HG02588 (cell line): ENCODE results near the gene TUBGCP6.
A peak's percentile ranks its signal among the peaks of the same experiment; 100 is the strongest.

Experiments
- ATAC-seq: cut with Tn5 transposase; IDR thresholded peaks from one replicate; pipeline ENCODE4 v1.9.1; 2021; ENCODE audit warnings: mild to moderate bottlenecking, moderate library complexity; ENCODE audit not compliant: unreplicated experiment

Gene TUBGCP6

DNA sequence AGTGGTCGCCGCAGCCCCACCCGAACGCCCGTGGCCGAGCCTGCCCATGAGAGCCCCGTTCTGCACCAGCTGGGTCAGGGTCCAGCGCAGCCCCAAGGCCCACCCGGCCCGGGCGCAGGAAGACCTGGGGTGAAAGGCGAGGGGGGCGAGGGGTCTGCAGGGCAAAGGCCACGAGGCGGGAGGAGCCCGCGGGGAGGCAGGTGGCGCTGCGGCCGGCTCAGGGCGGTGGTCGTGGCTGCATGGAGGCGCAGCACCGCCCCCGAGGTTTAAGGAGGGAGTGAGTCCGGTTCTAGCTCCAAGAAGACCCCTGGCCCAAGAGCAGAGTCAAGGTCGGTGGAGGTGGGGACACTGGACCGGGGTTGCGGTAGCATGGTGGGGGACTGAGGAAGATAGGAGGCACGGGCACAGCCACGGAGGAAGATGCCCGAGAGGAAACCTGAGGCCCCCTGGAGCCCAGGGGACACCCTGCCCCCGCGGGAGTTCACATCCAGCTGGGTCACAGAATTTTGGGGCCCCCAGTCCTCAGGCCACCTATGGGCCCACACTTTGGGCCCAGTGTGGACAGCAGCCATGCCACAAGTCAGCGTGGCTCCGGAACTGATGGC, 6.8 kb upstream of the TUBGCP6 start:
- ATAC-seq: no peak

DNA sequence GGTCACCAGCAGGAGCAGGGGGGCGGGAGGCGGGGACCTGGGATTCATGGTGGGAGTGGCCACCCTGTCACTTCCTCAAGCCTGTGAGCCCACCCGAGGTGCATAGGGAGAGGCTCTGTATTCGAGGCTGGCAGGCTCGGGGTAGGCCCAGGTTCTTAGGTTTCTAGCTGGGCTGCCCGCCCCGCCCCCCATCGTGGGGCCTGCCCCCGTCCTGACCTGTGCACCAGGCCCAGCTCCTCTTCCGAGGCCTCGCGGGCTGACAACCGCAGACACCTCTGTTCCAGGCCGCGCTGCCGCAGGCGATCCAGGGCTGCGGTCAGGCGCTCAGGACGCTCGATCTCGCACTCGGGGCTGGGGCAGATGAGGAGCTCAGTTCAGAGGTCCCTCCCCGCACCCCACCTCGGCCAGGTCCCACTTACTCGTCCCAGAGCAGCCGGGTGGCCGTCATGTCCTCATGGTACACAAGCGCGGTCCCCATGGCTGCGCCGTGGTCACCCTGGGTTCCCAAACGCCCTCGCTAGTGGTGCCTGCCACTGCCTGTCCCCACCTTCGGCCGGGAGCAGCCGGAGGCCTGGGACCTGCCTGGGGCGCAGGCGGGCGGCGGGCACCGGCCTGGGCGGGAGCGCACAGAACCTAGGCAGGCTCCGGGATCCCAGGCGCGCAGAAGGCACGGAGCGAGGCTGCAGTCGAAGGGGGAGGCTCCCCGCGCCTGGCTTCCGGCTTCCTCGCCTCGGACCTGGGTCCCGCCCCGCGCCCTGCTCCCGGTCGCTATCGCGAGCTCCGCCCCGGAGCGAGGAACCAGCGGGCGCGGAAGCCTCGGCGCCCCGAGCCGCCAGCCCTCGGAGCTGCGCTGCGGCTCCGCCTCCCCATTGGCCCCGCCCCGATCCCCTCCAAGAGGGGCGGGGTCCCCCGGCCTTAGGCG, 6.0 kb upstream of the TUBGCP6 start, which contains the start of gene HDAC10:
Gene HDAC10, minus strand, starts transcription at position 711 of the 922 bp plus-strand sequence. Its CDS starts 233 bp downstream, at position 478.
- ATAC-seq: peak; percentile 49

DNA sequence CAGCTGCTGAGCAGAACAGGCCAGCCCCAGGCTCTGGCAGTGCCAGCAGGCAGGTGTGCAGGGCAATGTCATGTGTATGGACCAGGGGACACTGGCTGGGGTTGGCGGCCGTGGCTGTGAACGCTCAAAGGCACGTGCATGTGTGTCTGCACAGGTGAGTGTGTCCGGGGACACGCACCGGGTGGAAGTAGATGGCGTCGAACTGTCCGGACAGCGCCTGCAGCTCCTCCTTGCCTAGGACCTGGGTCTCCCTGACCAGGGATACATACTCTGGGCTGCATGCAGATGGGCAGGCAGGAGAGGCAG, 5.4 kb upstream of the TUBGCP6 start:
- no peak for ATAC-seq

DNA sequence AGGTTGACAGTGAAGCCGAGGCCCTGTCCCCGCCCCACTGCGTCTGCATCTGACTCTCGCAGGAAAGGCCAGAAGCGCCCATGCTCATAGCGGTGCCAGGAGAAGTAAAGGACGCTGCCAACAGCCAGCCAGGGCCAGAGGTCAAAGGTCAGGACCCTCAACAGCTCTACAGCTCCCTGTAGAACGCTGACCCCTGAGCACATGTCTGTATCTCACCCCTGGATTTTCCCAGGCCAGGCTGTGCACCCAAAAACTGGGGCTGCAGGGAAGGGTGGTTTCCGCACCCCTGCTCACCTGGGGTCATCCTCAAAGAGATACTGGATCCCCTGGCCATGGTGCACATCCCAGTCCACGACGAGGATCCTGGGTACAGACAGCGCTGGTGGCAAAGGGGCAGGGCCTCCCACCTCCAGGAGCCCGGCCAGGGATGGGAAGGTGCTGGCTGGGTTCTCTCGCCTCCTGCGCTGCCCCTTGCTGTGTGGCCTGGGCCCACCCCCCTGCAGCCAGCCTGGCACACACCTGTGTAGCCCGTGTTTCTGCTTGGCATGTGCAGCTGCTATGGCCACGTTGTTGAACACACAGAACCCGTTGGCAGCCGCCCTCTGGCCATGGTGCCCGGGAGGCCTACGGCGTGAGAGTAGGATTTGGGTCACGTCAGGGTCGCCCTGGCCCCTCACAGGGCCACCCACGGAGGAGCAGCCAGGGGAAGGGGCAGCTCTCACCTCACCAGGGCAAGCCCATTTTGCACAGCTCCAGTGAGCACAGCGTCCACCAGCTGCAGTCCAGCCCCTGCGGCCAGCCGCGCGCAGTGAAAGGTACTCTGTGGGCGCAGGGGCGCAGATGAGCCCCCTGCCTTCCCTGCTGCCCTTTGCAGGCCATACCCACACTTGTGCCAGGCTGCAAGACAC, 4.8 kb upstream of the TUBGCP6 start:
- ATAC-seq: no peak

DNA sequence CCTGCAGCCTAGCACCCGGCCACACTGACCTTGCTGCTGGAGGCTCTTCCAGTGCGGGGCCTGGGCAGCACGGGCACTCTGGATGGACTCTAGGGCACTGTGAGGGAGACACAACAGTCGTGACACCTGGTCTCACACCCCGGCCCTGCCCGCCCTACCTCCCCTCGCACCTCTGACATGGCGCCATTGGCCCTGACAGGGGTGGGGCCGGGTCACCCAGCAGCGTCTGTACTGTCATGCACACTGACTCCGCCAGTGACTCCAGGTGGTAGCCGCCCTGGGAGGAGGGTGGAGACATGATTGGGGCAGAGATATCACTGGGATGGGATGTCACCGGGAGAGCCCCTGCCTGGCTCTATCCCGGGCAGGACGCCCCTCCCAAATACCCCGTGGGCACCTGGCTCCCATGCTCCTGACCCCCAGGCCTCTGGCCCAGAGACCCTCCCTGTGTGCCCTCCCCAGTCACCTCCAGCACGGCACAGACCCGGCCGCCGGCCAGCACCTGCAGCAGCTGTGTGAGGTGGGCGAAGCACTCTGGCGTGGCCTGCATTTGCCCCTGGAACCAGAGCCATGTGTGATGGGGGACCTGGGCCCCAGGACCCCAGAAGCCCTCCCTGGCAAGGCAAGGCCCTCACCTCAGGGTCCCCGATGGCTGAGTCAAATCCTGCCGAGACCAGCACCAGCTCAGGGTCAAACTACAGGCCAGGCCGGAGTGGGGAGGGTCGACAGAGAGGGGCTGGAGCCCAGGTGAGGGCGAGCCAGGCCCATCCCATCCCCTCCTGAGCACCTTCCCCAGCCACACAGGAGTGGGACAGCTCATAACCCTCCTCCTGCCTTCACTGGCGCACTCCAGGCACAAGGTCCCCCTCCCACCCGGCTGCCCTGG, 3.6 kb upstream of the TUBGCP6 start:
- ATAC-seq: no peak

DNA sequence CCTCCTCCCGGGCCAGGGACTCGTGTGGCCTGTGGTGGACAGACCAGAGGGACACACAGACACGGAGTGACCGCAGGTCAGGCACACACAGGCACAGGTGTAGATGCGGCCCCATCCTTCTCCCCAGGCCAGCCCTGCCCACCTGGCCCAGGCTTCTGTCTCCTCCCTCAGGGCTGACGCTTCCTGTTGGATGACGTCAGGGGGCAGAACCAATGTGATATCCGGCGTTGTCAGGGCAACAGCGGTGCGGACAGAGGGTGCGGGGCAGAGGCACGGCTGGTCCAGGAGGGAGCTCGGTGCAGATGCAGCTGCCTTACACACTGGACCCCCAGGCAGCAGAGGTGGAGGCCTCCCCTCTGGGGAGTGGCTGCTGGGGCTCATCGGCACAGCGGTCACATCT, 2.9 kb upstream of the TUBGCP6 start:
- no peak for ATAC-seq

DNA sequence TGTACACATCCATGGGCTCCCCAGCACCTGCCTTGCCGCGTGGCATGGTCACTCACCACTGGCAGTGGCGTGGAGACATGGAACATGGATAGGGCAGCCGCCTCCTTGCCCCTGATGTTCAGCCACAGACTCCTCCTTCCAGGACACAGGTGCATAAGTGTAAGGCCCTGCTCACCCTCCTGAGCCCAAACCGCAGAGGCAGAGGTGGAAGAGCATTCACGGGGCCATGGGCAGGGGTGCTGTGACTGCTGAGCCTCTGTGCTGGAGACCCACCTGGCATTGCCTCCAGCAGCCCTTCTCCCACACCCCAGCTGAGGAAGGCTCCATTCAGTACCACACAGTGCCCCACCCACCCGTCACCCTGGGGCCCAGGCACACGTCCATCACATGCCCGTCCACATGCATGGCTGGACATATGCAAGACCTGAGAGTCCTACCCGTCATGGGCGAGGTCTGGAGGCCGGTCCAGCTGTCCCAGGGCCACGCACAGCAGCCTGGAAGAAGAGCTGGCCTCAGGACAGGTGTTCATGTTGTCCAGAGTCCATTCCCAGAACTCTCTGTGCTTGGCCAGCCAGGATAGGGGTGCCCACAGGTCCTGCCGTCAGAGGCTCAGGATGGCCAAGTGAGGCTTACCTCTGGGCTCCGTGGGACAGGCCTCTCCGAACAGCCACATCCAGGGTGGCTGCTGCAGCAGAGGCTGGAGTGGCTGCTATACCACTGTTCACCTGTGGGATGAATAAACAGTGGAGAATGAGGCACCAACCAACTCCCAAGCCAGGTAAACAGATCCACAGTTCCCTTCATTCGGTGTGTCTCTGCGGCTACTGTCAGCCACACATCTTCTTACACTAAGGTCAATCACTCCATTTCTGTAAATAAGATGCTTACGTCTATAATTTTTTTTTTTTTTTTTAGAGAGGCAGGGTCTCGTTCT, 1.7 kb upstream of the TUBGCP6 start:
- no peak for ATAC-seq

DNA sequence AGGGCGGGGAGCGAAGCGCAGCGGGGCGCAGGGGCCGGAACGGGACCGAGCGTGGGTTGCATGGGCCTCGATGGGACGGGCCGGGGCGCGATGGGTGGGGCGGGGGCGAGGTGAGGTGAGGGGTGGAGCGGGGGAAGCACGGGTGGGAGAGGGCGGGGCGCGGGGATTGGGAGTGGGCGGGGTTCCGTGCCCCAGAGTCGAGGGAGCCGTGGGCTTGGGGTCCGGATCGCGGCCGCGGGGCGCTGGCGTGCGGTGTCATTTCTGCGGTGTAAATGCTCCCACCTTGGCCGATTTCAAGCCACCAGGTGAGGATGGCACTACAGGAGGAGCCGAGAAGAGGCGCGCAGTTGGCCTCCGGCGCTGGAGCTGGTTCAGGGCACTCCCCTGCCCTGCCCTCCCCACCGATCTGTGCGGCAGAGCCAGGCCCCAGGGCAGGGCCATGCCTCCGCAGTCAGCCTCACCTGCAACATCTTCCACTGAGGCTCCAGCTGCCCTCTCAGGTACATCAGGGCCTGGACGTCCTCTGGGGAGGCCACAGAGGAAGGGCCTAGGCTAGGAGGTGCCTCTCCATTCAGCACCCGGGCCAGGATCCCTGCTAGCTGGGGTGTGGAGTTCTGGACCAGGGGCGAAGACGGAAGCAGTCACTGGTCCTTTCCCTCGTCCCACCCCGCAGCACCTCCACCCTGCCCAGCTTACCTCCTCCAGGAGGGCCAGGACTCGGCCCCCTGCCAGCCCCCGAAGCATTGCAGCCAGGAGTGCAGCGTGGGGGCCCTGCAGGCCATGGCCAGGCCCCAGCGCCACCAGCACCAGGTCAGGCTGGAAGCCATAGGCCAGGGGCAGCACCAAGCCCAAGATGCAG, 620 bp upstream of the TUBGCP6 start:
- ATAC-seq: no peak

DNA sequence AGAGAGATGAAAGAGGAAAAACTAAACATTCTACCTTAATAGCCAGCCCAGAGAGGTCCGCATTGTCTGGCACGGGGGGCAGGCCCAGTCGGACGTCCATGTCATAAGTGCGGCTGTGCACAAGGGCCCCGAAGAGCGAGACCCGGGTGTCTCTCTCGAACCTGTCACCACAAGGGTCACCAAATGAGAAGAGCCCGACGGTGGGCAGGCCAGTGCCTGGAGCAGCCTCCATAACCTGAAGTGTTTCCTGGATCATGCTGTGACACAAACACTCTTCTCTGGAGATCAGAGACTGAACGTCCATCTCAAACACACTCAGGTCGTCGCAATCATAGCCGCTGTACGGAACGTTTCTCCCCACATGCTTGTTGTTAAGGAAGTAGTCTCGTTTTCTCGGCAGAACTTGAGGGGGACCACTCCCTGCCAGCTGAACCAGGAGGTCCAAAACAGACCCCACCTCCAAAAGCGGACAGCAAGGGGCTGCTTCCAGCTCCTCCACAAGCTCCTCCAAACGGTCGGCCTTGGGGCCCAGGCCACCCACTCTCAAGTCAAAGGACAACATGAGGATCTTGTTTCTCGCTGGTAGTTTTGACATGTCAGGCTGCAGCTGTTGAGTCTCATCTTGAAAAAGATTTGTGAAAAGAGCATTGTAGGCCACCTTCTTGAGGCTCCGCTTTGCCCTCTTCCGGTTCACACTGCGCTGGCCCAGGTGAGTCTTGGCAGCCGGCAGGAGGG, 971 bp downstream of the TUBGCP6 start:
- no peak for ATAC-seq

DNA sequence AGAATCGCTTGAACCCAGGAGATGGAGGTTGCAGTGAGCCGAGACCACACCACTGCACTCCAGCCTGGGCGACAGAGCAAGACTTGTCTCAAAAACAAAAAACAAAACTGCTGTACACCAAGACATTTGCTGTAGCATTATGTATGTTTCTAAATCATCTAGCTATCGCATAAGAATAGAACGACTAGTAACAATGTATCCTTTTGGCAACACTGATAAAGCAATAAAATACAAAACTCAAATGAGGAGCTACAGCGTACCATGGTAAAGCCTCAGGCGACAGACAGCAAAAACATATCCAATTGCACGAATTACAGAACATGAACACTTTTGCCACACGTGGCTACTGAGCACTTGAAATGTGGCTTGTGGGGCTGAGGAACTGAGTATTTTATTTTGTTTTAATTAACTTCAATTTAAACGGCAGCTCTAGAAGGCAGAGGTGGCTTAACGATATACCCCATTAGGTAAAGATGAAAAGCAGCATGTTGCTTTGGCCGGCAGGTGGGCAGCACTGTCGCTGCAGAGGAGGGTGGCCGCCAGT, 2.3 kb downstream of the TUBGCP6 start:
- no peak for ATAC-seq

DNA sequence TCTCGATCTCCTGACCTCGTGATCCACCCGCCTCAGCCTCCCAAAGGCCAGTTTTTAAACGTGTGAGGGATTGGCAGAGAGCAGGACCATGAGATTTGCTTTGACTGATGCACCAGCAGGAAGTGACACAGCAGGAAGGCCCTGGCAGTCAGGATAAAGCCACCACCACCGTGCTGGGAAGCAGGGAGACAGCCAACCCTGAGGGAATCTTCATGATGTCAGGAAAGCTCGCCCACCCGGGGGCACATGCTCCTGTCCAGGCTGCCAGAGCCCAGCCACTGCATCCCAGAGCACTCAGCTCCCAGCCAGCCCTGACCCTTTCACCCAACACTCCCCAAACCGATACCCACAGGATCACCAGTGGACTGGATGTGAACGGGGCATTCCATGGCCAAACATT, 6.1 kb downstream of the TUBGCP6 start:
- no peak for ATAC-seq

DNA sequence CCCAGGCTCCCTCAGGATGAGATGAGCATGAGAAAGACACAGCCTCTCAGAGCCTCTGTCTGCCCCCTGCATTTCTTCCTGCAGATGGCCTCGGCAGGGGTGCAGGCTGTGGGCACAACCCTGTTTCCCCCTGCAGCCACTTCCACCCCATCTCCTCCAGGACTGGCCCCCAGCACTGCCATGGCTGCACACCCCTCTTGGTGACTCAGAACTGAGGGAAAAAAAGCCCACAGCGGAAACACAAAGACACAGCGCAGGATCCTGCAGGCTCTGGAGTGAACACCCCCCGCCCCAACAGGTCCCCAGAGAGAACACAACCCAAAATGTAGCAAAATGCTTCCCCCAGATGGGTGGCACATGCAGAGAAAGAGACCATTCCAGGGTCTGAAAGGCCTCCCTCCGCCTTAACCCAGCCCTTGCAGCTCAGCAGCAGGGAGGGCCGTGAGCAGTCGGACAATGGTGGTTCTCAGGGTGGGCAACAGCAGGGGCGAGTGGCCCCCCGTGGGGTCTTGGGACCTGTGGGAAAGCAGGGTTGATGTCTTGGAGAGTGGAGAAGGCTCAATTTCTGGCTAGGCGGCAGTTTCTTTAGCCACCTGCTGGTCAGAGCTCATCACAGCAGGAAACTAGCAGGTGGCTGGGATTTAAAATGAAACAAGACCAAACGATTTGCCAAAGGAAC, 8.0 kb downstream of the TUBGCP6 start:
- ATAC-seq: no peak

DNA sequence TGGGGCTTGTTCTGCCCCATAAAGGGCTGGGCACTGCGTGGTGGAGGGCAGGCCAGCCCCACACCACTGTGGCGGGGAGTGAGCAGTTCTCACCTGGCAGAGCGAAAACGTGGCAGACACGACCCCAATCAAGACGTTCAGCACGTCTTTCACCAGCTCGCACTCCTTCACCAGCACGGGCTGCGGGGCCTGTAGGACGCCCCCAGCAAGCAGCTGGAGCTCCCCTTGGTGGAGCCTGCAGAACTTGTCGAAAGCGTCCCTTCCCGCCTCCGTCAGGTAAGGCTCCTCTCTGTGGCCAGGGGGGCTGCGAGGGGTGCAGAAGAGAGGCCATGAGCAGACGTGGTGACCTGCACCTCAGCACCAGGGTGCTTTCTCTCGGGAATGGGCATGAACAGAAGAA, 11.6 kb downstream of the TUBGCP6 start:
- ATAC-seq: no peak

DNA sequence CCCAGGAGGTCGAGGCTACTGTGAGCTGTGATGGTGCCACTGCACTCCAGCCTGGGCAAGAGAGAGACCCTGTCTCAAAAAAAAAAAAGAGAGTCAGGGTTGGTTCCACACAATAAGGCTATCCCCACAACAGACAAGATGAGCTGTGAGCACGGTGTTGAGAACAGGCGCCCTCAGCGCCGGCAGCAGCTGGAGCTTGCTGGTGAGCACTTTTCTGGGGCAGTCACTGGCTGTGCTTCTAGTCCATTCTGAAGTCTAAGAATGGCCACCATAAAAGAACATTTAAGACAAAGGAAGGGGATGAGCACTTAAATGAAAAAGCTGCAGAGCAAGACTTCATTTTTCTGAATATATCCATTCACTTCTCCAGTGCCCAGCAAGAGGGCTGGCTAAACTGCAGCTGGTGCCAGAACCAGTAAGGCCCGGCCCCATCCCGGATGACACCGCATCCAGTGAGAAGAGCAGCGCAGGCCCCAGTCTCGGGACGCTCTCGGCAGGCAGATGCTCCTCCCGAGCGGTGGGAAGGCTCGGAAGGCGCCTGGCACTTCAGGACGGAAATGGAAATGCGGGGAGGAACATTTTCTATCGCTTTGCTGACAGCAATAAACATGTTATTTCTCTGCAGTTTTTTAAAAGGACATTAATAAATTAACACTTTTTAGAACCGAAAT, 12.2 kb downstream of the TUBGCP6 start:
- no peak for ATAC-seq

DNA sequence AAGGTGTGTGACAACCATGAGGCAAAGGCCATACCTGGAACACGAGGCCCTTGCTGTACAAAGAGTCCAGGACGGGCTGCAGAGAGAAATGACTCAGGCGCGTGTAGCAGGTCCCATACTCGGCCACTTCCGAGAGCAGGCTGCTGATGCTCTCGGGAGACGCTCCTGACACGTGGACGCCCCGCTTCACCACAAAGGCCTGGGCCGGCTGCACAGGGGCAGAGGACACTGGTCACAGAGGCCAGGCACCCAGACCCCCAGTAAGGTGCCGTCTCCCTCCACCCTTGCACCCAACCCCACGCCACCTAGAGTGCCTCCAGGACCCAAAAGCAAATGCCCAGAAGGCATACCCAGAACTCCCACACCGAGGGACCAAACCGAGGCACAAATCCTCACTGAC, 15.5 kb downstream of the TUBGCP6 start:
- ATAC-seq: no peak

DNA sequence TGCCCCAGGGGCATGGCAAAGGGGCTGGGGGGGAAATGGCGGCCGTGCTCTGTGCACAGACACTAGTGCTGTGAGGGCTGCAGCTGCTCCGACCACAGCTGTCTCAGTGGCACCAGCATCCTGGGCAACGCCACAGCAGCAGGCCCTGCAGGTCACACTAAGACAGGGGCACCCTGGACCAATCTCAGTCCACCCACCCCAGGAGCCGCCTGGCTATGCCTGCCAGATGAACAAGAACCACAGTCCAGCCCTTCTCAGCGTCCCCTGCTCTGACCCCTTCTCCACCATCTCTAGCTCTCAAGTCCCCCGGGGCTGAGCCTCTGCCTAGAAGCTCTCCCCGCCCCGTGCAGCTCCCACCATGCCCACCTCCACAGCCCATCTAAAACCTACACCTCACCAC, 16.5 kb downstream of the TUBGCP6 start:
- no peak for ATAC-seq
